Endothelial cell of umbilical vein (primary cell): Measurements from ENCODE around the gene RAB44.

ENCODE experiments used
- EZH2 ChIP-seq: IDR thresholded peaks from 2 replicates; pipeline ENCODE4 v1.6.1; 2012; ENCODE audit warnings: borderline replicate concordance, low read depth, mild to moderate bottlenecking, moderate library complexity, low read length, inconsistent platforms; ENCODE audit not compliant: severe bottlenecking
- FOS ChIP-seq: IDR thresholded peaks from 2 replicates; pipeline ENCODE4 v1.6.1; 2011; ENCODE audit warnings: mild to moderate bottlenecking, low read length, moderate library complexity, borderline replicate concordance; ENCODE audit not compliant: insufficient read depth
- POLR2A ChIP-seq: IDR thresholded peaks from 2 replicates; pipeline ENCODE4 v1.6.1; 2012; ENCODE audit warnings: low read depth, mild to moderate bottlenecking, control low read depth, low read length
- TF ChIP-seq, protein P1 (sequence below), 2 donors: IDR thresholded peaks; 1 replicate in 1 of 2; 2 replicates in 1 of 2; pipeline ENCODE4 v1.5.1; 2011; ENCODE audit warnings: low read length in 2 of 2, mild to moderate bottlenecking in 2 of 2, moderate library complexity in 2 of 2, control low read depth in 1 of 2, inconsistent platforms in 1 of 2, low read depth in 1 of 2; ENCODE audit not compliant: insufficient read depth in 1 of 2; ENCODE audit errors: extremely low read depth in 1 of 2

DNA sequence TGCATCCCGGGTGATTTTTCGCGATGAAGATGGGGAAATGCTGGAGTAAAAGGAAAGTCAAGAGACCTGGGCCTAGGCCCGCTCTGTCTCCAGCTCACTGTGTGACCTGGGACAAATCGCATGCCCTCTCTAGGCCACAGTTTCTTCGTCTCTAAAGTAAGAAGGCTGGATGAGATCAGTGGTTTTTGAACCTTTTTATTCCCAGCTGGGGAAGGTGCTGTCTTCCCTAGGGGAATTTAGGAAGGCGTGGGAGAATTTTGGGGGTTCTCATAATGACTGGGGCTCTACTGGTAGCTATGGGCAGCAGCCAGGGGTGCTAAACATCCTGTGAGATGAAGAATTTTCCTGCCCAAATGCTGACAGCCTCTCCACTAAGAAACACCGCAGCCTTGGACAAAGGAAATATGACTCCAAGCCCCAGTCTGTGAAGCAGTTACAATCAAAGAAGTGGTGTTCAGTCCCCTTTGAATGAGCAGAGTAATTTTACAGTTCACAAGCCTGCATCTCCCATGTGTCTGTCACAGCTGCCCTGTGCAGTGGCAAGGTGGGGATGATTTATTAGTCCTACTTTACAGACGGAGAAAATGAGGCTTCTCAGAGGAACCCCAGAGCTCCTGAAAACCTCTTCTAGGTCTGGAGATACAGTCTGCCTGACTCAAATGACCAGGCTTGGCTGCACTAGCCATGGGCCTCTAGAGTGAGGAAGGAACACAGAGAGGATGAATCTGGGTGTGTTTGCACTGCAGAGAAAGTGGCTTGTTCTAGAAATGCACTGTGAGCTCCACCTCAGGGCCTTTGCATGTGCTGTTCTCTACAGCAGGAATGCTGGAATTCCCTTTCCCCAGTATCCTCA lies 57.2 kb downstream of the RAB44 start:
- TF ChIP-seq, protein P1, sequence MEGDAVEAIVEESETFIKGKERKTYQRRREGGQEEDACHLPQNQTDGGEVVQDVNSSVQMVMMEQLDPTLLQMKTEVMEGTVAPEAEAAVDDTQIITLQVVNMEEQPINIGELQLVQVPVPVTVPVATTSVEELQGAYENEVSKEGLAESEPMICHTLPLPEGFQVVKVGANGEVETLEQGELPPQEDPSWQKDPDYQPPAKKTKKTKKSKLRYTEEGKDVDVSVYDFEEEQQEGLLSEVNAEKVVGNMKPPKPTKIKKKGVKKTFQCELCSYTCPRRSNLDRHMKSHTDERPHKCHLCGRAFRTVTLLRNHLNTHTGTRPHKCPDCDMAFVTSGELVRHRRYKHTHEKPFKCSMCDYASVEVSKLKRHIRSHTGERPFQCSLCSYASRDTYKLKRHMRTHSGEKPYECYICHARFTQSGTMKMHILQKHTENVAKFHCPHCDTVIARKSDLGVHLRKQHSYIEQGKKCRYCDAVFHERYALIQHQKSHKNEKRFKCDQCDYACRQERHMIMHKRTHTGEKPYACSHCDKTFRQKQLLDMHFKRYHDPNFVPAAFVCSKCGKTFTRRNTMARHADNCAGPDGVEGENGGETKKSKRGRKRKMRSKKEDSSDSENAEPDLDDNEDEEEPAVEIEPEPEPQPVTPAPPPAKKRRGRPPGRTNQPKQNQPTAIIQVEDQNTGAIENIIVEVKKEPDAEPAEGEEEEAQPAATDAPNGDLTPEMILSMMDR (IDR thresholded peaks at IDR 0.05; ENCODE audit: extremely low read depth in 1 of 2, insufficient read depth in 1 of 2, low read depth in 1 of 2, low read length in 2 of 2), result no peak
- TF ChIP-seq FOS (no peak), EZH2 (no peak), POLR2A (no peak)
